Tibial artery (tissue), 4 donors: Measurements from ENCODE around the gene APOA1.
"Not testable (repeated sequence)": the region's sequence is repeated elsewhere in the genome, so short reads cannot be mapped to it uniquely, and the experiment has no call there.

Experiments
- DNase-seq, 2 donors: peaks; one replicate each; pipeline ENCODE4 v3.0.0-alpha.2; 2019
- H3K27ac ChIP-seq, 2 donors: fragments of 200-600 bp; sonication (generic) in 1 of 2; 1 replicate in 1 of 2; 2 replicates in 1 of 2; pipeline ENCODE4 v1.5.1; 2018 to 2019; ENCODE audit warnings: mild to moderate bottlenecking in 1 of 2
- H3K27me3 ChIP-seq, 2 donors: fragments of 200-600 bp; sonication (generic) in 1 of 2; one replicate each; pipeline versions ENCODE4 v1.5.1 to v1.6.0; 2016 to 2019
- H3K36me3 ChIP-seq, 3 donors: fragments of 200-600 bp; sonication (generic) in 2 of 3; one replicate each; pipeline ENCODE4 v1.5.1; 2016 to 2019; ENCODE audit warnings: mild to moderate bottlenecking in 2 of 3
- H3K4me1 ChIP-seq, 4 donors: fragments of 200-600 bp; sonication (generic) in 2 of 4; 1 replicate in 3 of 4; 2 replicates in 1 of 4; pipeline ENCODE4 v1.5.1; 2016 to 2019
- H3K4me3 ChIP-seq, 2 donors: fragments of 200-600 bp; sonication (generic) in 1 of 2; 1 replicate in 1 of 2; 2 replicates in 1 of 2; pipeline ENCODE4 v1.5.1; 2018 to 2019; ENCODE audit warnings: mild to moderate bottlenecking in 2 of 2
- H3K9me3 ChIP-seq, 3 donors: fragments of 200-600 bp; sonication (generic) in 1 of 3; one replicate each; pipeline ENCODE4 v1.5.1; 2016 to 2019
- intact Hi-C: fragments of 100-400 bp; cut with DNase I; formaldehyde crosslinking; loops from one replicate; pipeline ENCODE4 v1.15.0; 2023; ENCODE audit warnings: low total_unique reads
- TF ChIP-seq, protein P1 (sequence below), 2 experiments: fragments of 200-600 bp in 1 of 2; fragments of 450-650 bp in 1 of 2; IDR thresholded peaks; one replicate each; pipeline ENCODE4 v1.5.1; 2017 to 2019; ENCODE audit warnings: antibody characterized with exemption in 2 of 2, mild to moderate bottlenecking in 1 of 2, moderate library complexity in 1 of 2

The APOA1 gene

DNA sequence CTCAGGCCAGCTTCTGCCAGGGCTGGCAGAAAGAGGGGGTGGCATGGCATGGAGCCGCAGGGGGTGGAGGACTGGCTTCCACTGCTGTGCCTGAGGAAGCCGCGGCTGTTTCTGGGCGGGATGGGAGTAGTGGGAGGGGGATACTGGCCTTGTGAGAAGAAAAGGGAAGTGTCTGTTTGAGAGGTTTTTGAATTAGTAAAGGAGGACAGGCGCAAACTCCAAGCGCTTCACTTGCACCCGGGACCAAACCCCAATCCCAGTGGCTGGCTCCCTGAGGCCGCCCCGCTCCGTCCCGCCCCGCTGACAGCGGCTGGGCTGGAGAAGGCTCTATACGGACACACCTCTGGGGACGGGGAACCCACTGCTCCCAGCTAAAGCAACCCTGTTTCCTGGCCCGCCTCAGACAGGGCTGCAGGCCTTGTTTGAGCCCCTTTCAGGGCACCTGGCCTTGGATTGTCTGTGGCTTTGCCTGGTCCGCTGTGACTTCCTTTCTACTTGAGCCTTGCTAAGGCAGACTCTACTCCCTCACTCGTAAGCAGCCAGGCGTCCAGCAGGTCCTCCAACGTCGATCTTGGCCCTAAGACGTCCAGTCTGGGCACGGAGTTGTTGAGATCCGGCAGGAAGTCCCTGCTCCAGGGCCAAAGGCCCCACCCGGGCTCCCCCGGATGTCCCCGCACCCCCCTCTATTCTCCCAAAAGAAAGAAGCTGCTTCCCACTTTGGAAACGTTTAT, 2.2 kb downstream of the APOA1 start:
- peak overlapping the region; percentile 56 to 75 for H3K27ac ChIP-seq
- TF ChIP-seq, protein P1, sequence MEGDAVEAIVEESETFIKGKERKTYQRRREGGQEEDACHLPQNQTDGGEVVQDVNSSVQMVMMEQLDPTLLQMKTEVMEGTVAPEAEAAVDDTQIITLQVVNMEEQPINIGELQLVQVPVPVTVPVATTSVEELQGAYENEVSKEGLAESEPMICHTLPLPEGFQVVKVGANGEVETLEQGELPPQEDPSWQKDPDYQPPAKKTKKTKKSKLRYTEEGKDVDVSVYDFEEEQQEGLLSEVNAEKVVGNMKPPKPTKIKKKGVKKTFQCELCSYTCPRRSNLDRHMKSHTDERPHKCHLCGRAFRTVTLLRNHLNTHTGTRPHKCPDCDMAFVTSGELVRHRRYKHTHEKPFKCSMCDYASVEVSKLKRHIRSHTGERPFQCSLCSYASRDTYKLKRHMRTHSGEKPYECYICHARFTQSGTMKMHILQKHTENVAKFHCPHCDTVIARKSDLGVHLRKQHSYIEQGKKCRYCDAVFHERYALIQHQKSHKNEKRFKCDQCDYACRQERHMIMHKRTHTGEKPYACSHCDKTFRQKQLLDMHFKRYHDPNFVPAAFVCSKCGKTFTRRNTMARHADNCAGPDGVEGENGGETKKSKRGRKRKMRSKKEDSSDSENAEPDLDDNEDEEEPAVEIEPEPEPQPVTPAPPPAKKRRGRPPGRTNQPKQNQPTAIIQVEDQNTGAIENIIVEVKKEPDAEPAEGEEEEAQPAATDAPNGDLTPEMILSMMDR (IDR thresholded peaks at IDR 0.05) = no peak
- peaks cover 0 to 15% (median 10%) of the 10 kb centered on the region in 4 donors for H3K4me1 ChIP-seq
- no peak for DNase-seq
- H3K36me3 ChIP-seq = no peaks in the 10 kb centered on the region
- H3K9me3 ChIP-seq = no peaks in the 10 kb centered on the region
- H3K4me3 ChIP-seq = peak overlapping the region; percentile 38 to 52
- intact Hi-C loops = loop anchor here (5.0 kb wide), 1 partner anchor 43 kb away; the partner anchor contains the start of gene APOA5
- peaks cover 0 to 2% of the 10 kb centered on the region in 2 donors for H3K27me3 ChIP-seq

DNA sequence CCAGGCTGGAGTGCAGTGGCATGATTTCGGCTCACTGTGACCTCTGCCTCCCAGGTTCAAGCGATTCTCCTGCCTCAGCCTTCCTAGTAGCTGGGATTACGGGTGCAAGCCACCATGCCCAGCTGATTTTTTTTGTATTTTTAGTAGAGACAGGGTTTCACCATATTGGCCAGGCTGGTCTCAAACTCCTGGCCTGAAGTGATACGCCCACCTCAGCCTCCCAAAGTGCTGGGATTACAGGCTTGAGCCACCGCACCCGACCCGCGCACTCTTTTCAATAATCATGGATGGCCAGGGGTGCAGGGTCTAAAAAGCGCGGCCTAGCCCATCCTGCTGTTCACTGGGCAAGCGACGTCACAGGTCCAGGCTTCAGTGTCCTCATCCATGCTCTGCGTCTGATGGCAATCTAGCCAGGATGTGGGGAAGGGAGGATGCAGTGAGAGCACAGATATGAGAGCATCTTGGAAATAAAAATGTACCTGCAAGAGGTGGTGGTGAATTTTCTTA, 2.8 kb downstream of the APOA1 start:
- H3K4me3 ChIP-seq, H3K9me3 ChIP-seq, H3K27me3 ChIP-seq, DNase-seq, H3K36me3 ChIP-seq: not testable (repeated sequence)
- peaks cover 0 to 15% (median 10%) of the 10 kb centered on the region in 4 donors for H3K4me1 ChIP-seq
- intact Hi-C loops = loop anchor here (5.0 kb wide), 1 partner anchor 42 kb away; the partner anchor contains the start of gene APOA5
- H3K27ac ChIP-seq = peak overlapping the region in 1 of 2 donors; percentile 75

DNA sequence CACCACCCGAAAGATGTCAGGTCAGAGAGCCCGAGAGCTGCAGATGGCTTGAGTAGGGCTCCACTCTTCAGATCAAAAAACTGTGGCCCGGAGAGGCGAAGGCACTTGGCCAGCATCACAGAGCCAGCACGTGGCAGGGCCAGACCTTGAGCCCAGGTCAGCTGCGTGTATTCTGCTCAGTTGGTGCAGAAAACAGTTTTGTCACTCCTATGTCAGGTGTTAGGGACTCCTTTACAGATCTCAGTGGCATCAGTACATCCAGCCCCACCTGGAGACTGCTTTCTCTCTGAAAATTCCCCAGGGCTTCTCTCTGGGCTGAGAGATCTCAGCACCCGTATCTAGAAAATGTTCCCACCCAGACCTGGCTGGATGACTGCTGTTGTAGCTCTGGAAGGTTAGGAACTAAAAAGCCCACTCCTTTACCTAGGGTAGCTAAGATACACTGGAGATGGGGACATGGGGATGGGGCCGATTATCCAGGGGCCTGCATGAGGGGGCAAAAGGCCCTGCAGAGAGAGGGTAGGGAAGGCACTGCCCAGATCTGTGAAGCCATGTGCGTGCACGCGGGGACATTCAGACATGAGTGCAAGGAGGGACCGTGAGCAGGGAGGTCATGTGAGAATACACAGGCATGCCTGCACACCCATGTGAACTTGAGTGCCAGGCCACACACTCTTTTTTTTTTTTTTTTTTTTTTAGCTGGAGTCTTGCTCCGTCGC, 3.4 kb downstream of the APOA1 start:
- DNase-seq = no peak
- H3K27ac ChIP-seq = no peak overlapping the region
- H3K27me3 ChIP-seq = peaks cover 0 to 13% of the 10 kb centered on the region in 2 donors
- H3K9me3 ChIP-seq = no peaks in the 10 kb centered on the region
- TF ChIP-seq, protein P1 (IDR thresholded peaks at IDR 0.05) = no peak
- no peaks in the 10 kb centered on the region for H3K36me3 ChIP-seq
- intact Hi-C loops = no loop called here
- H3K4me3 ChIP-seq = no peak overlapping the region
- H3K4me1 ChIP-seq = peaks cover 0 to 15% (median 10%) of the 10 kb centered on the region in 4 donors

DNA sequence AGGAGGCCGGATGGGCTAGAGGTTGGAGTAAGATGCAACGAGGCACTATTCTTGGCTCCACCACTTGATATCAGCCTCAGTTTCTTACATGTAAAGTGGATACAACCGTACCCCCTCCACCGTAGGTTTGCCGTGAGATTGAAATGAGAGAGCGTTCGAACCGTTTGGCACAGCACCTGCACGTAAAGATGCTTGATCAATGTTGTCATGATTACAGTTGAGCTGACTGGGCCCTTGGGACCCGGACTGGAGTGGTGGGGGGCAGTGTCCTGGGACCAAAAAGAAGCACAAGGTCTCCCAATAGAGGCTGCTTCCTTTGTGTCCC, 4.0 kb downstream of the APOA1 start:
- TF ChIP-seq, protein P1 (IDR thresholded peaks at IDR 0.05) = no peak
- Histone ChIP-seq H3K36me3 (no peaks in the 10 kb centered on the region), H3K27me3 (peaks cover 0 to 13% of the 10 kb centered on the region in 2 donors), H3K27ac (no peak overlapping the region), H3K9me3 (no peaks in the 10 kb centered on the region), H3K4me3 (no peak overlapping the region), H3K4me1 (peaks cover 0 to 15% (median 10%) of the 10 kb centered on the region in 4 donors)
- intact Hi-C loops = no loop called here
- DNase-seq = no peak

DNA sequence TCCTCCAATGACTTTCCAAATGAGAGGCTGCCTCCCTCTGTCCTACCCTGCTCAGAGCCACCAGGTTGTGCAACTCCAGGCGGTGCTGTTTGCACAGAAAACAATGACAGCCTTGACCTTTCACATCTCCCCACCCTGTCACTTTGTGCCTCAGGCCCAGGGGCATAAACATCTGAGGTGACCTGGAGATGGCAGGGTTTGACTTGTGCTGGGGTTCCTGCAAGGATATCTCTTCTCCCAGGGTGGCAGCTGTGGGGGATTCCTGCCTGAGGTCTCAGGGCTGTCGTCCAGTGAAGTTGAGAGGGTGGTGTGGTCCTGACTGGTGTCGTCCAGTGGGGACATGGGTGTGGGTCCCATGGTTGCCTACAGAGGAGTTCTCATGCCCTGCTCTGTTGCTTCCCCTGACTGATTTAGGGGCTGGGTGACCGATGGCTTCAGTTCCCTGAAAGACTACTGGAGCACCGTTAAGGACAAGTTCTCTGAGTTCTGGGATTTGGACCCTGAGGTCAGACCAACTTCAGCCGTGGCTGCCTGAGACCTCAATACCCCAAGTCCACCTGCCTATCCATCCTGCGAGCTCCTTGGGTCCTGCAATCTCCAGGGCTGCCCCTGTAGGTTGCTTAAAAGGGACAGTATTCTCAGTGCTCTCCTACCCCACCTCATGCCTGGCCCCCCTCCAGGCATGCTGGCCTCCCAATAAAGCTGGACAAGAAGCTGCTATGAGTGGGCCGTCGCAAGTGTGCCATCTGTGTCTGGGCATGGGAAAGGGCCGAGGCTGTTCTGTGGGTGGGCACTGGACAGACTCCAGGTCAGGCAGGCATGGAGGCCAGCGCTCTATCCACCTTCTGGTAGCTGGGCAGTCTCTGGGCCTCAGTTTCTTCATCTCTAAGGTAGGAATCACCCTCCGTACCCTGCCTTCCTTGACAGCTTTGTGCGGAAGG, 4.8 kb downstream of the APOA1 start:
- Histone ChIP-seq H3K27ac (no peak overlapping the region), H3K4me1 (peaks cover 0 to 15% (median 10%) of the 10 kb centered on the region in 4 donors), H3K27me3 (peaks cover 0 to 13% of the 10 kb centered on the region in 2 donors), H3K9me3 (no peaks in the 10 kb centered on the region), H3K36me3 (no peaks in the 10 kb centered on the region), H3K4me3 (no peak overlapping the region)
- TF ChIP-seq, protein P1 (IDR thresholded peaks at IDR 0.05) = no peak
- peak in 1 of 2 donors; percentile 62 for DNase-seq
- intact Hi-C loops = no loop called here
